ENCODE measurements around the gene DAD1. TPM values are rescaled to one million over a fixed set of nuclear protein-coding genes. Genes with fewer than 3 reads are reported as not detected.

DAD1 gene
- total RNA-seq, 1 donor from 2014 or later: 122 TPM

DNA sequence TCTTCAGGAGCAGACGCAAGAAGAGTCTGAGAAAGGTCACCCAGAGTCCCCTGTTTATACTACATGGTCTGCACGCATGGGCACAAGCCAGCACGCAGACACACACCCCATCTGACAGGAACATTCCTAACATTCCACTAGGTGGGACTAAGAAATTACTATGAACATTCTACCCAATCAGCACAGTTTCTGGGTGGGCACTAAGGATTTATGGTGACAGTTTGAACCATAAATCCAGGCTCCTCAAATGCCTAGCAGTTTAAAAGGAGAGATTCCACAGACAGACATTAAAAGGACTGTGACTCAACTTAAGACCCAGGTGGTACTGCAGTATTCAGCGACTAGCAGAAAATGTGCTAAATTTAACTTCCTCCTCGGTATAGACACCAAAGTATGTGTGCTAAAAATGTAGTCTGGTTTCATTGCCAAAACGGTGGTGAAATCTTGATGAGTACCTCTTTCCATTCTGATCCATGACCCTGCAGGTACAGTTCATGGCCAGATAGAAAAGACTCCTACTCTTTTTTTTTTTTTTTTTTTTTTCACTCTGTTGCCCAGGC is 25.3 kb upstream of the DAD1 start:
- TF ChIP-seq, protein P1, sequence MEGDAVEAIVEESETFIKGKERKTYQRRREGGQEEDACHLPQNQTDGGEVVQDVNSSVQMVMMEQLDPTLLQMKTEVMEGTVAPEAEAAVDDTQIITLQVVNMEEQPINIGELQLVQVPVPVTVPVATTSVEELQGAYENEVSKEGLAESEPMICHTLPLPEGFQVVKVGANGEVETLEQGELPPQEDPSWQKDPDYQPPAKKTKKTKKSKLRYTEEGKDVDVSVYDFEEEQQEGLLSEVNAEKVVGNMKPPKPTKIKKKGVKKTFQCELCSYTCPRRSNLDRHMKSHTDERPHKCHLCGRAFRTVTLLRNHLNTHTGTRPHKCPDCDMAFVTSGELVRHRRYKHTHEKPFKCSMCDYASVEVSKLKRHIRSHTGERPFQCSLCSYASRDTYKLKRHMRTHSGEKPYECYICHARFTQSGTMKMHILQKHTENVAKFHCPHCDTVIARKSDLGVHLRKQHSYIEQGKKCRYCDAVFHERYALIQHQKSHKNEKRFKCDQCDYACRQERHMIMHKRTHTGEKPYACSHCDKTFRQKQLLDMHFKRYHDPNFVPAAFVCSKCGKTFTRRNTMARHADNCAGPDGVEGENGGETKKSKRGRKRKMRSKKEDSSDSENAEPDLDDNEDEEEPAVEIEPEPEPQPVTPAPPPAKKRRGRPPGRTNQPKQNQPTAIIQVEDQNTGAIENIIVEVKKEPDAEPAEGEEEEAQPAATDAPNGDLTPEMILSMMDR (IDR thresholded peaks at IDR 0.05; ENCODE audit: partially characterized antibody, unreplicated experiment): no peak
- Mint-ChIP-seq H3K27me3 (ENCODE audit: unreplicated experiment) (peaks cover 2% of the 10 kb centered on the region), H3K4me3 (ENCODE audit: unreplicated experiment) (no peak overlapping the region), H3K36me3 (ENCODE audit: unreplicated experiment) (peaks cover 5% of the 10 kb centered on the region), H3K9me3 (ENCODE audit: unreplicated experiment) (peaks cover 6% of the 10 kb centered on the region), H3K4me1 (ENCODE audit: low read depth, unreplicated experiment) (peaks cover 28% of the 10 kb centered on the region), H3K27ac (ENCODE audit: unreplicated experiment) (no peak overlapping the region)
- no peak for DNase-seq

DNA sequence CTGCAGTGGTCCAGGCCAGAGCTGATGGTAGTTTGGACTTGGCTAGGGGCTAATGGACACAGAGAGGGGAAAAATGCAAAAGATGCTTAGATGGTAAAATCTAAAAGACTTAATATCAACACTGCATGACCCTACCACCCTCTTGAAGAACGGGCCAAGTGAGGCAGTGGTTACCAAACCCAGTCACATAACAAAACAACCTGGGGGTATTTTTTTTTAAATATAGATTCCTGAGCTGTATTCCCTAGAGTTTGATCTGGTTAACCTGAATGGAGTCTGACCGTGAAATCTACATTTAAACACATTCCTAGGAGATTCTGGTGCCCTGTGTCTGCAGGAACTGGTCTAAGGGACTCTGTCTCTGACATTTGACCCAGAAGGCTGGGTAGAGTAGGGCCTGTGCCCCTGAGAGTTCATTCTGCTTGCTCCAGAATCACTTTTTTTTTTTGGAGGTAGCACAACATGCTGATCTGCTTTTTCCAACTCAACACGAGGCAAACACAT is 24.8 kb upstream of the DAD1 start:
- TF ChIP-seq, protein P1 (IDR thresholded peaks at IDR 0.05; ENCODE audit: partially characterized antibody, unreplicated experiment): no peak
- H3K36me3 Mint-ChIP-seq (ENCODE audit: unreplicated experiment): peaks cover 5% of the 10 kb centered on the region

DNA sequence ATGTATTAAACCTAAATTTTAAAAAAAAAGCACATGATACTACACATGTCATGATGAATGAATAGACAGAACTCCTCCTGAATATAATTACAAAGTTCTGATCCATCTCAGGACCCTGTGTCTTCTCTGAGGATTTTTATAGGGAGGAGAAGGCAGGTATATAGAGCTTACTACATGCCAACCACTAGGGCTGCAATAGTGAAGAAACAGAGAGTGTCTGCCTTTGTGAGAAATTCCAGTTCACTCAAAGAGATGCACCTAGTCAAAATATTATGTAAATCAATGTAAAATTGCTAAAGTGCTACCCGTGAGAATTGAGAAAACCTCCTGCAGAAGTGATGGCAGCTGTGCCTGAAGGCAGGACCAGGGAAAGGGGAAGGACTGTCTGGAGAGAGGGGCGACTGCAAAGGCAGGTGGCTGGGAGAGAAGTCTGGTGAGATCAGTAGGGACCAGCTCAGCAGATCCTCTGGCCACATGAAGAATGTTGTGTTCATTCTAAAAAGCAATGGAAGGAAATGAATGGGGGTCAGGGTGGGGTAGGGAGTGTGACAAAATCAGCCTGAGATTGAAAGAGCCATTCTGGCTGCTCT is 24.2 kb upstream of the DAD1 start:
- Mint-ChIP-seq H3K9me3 (ENCODE audit: unreplicated experiment) (peaks cover 4% of the 10 kb centered on the region), H3K27ac (ENCODE audit: unreplicated experiment) (no peak overlapping the region), H3K4me1 (ENCODE audit: low read depth, unreplicated experiment) (peaks cover 28% of the 10 kb centered on the region), H3K36me3 (ENCODE audit: unreplicated experiment) (peaks cover 5% of the 10 kb centered on the region), H3K4me3 (ENCODE audit: unreplicated experiment) (no peak overlapping the region), H3K27me3 (ENCODE audit: unreplicated experiment) (no peaks in the 10 kb centered on the region)
- no peak for DNase-seq
- TF ChIP-seq, protein P1 (IDR thresholded peaks at IDR 0.05; ENCODE audit: partially characterized antibody, unreplicated experiment): no peak

More for the DNA sequence above, 24.8 kb upstream of the DAD1 start:
- no peak overlapping the region for H3K27ac Mint-ChIP-seq (ENCODE audit: unreplicated experiment)
- no peaks in the 10 kb centered on the region for H3K27me3 Mint-ChIP-seq (ENCODE audit: unreplicated experiment)
- H3K9me3 Mint-ChIP-seq (ENCODE audit: unreplicated experiment): peaks cover 4% of the 10 kb centered on the region
- DNase-seq: no peak
- peaks cover 28% of the 10 kb centered on the region for H3K4me1 Mint-ChIP-seq (ENCODE audit: low read depth, unreplicated experiment)
- no peak overlapping the region for H3K4me3 Mint-ChIP-seq (ENCODE audit: unreplicated experiment)

DNA sequence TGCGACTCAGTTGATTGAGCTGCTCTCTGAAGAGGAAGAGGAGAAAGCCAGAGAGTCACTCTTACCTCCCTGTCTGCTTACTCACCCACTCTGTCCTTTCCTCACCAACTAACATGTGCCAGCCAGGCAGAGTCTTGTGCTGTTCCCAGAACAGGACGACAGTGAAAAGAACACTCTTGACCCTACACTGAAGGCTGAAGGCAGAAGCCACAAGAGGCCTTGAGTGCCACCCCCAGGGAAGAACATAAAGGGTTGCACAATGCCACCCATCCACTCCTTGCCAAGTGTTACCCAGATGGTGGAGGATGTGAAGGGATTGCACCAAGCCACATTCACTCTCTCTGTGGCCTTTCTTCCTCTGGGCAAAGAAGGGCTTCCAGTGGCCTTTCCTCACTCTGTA is 21.9 kb upstream of the DAD1 start:
- DNase-seq: no peak
- Mint-ChIP-seq H3K4me1 (ENCODE audit: low read depth, unreplicated experiment) (peaks cover 28% of the 10 kb centered on the region), H3K4me3 (ENCODE audit: unreplicated experiment) (no peak overlapping the region), H3K9me3 (ENCODE audit: unreplicated experiment) (peaks cover 4% of the 10 kb centered on the region), H3K36me3 (ENCODE audit: unreplicated experiment) (peaks cover 5% of the 10 kb centered on the region), H3K27ac (ENCODE audit: unreplicated experiment) (no peak overlapping the region), H3K27me3 (ENCODE audit: unreplicated experiment) (no peaks in the 10 kb centered on the region)
- TF ChIP-seq, protein P1 (IDR thresholded peaks at IDR 0.05; ENCODE audit: partially characterized antibody, unreplicated experiment): no peak

DNA sequence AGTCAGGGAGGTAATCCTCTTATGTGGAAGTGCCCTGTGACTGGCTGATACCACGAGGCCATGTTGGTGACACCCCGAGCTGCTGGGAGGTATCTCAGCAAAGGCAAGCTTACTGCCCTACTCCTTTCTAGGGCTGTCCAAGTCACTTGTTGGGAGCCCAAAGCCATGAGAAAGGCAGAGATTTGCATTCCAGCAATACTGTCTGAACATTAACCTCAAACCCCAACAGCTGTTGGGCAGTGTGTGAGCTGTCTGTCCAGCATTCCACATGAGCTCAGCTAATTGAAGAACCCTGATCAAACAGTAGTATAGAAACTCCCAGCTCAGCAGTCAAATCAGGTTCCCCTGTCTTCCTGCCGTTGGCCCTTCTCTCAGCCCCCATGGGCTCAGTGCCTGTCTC is 18.3 kb upstream of the DAD1 start:
- peaks cover 2% of the 10 kb centered on the region for H3K27me3 Mint-ChIP-seq (ENCODE audit: unreplicated experiment)
- TF ChIP-seq, protein P1 (IDR thresholded peaks at IDR 0.05; ENCODE audit: partially characterized antibody, unreplicated experiment): no peak
- peaks cover 13% of the 10 kb centered on the region for H3K36me3 Mint-ChIP-seq (ENCODE audit: unreplicated experiment)
- no peak overlapping the region for H3K27ac Mint-ChIP-seq (ENCODE audit: unreplicated experiment)
- H3K4me1 Mint-ChIP-seq (ENCODE audit: low read depth, unreplicated experiment): peaks cover 14% of the 10 kb centered on the region
- no peaks in the 10 kb centered on the region for H3K9me3 Mint-ChIP-seq (ENCODE audit: unreplicated experiment)
- no peak overlapping the region for H3K4me3 Mint-ChIP-seq (ENCODE audit: unreplicated experiment)
- DNase-seq: no peak

Measured in glutamatergic neuron (in vitro differentiated cells).